Measurements from ENCODE around the gene OPN1MW3. TPM values are rescaled to one million over a fixed set of nuclear protein-coding genes. Genes with fewer than 3 reads are reported as not detected.

The OPN1MW3 gene
- total and polyA plus RNA-seq, 7 donors: not detected

GRCh38 chrX:154307202-154307601 lies 49.8 kb downstream of the OPN1MW3 start:
- DNase-seq (no peak), ATAC-seq (no peak)
- 65 to 74% (median 68%) methylated on average over 6 of the region's 6 CpGs for WGBS, 3 donors
- Histone ChIP-seq H3K27me3 (ENCODE audit: insufficient read depth in 3 of 3, low read length in 2 of 3) (peaks cover 0 to 12% (median 0%) of the 10 kb centered on the region in 3 donors), H3K27ac (no peak overlapping the region), H3K4me3 (no peak overlapping the region), H3K9me3 (no peaks in the 10 kb centered on the region), H3K4me1 (no peaks in the 10 kb centered on the region), H3K36me3 (ENCODE audit: insufficient read depth in 1 of 2, low read depth in 1 of 2) (no peaks in the 10 kb centered on the region)
- intact Hi-C loops (cut with DNase I): no loop called here
- TF ChIP-seq, protein P1, sequence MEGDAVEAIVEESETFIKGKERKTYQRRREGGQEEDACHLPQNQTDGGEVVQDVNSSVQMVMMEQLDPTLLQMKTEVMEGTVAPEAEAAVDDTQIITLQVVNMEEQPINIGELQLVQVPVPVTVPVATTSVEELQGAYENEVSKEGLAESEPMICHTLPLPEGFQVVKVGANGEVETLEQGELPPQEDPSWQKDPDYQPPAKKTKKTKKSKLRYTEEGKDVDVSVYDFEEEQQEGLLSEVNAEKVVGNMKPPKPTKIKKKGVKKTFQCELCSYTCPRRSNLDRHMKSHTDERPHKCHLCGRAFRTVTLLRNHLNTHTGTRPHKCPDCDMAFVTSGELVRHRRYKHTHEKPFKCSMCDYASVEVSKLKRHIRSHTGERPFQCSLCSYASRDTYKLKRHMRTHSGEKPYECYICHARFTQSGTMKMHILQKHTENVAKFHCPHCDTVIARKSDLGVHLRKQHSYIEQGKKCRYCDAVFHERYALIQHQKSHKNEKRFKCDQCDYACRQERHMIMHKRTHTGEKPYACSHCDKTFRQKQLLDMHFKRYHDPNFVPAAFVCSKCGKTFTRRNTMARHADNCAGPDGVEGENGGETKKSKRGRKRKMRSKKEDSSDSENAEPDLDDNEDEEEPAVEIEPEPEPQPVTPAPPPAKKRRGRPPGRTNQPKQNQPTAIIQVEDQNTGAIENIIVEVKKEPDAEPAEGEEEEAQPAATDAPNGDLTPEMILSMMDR (IDR thresholded peaks at IDR 0.05): no peak

DNA sequence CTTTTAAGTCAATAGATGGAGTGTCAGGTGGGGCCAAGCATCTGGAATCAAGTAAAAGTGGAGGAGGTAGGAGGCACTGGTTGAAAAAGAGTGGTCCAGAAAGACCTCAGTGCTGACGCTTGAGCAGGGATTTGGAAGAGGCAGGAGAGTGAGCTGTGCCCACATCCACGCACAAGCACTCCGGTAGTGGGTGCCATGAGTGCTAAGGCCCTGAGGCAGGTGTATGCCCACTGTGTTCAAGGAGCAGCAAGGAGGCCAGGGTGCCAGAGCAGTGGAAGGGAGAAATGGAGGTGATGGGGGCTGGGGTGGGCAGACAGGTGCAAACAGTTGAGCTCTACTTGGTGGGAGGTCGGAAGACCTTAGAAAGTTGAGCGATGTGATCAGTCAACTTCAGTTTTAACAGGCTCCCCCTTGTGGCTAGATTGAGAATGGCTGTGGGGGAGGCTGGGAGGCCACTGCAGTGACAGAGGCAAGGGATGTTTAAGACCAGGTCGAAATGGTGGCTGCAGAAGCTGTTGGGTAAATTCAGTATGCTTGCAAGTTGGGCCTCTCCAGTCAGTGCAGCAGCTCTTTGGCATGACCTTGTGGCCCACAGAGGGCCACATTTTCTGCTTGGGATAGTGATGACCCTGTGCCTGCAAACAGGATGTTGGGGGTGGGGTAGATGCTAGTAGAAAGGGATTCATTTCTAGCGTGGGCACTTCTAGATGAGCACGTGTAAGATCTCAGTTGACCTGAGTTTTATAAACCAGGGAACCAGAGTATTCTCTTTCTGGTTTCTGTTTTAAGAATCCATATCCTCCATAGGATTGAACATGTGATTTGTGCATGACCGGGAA lies 50.9 kb downstream of the OPN1MW3 start:
- Histone ChIP-seq H3K4me3 (no peak overlapping the region), H3K27ac (no peak overlapping the region), H3K27me3 (ENCODE audit: insufficient read depth in 3 of 3, low read length in 2 of 3) (peaks cover 0 to 14% (median 0%) of the 10 kb centered on the region in 3 donors), H3K4me1 (no peaks in the 10 kb centered on the region), H3K36me3 (ENCODE audit: insufficient read depth in 1 of 2, low read depth in 1 of 2) (no peaks in the 10 kb centered on the region), H3K9me3 (no peaks in the 10 kb centered on the region)
- intact Hi-C loops (cut with DNase I): no loop called here
- TF ChIP-seq, protein P1 (IDR thresholded peaks at IDR 0.05): peak; percentile 67
- ATAC-seq (peak; percentile 35 to 76 (median 64)), DNase-seq (peak; percentile 48 to 66)
- WGBS, 3 donors: 45 to 50% (median 50%) methylated on average over 9 of the region's 9 CpGs

- 77 to 90% (median 87%) methylated on average over 15 to 16 of the region's 16 CpGs for WGBS, 3 donors
- Histone ChIP-seq H3K27me3 (ENCODE audit: insufficient read depth in 3 of 3, low read length in 2 of 3) (peaks cover 0 to 19% (median 0%) of the 10 kb centered on the region in 3 donors), H3K27ac (no peak overlapping the region), H3K4me3 (no peak overlapping the region), H3K4me1 (no peaks in the 10 kb centered on the region), H3K36me3 (ENCODE audit: insufficient read depth in 1 of 2, low read depth in 1 of 2) (no peaks in the 10 kb centered on the region), H3K9me3 (no peaks in the 10 kb centered on the region)
- DNase-seq (no peak), ATAC-seq (no peak)
- TF ChIP-seq, protein P1 (IDR thresholded peaks at IDR 0.05): no peak
- intact Hi-C loops (cut with DNase I): no loop called here
Observed at GRCh38 chrX:154309041-154309775, 51.8 kb downstream of the OPN1MW3 start.

DNA sequence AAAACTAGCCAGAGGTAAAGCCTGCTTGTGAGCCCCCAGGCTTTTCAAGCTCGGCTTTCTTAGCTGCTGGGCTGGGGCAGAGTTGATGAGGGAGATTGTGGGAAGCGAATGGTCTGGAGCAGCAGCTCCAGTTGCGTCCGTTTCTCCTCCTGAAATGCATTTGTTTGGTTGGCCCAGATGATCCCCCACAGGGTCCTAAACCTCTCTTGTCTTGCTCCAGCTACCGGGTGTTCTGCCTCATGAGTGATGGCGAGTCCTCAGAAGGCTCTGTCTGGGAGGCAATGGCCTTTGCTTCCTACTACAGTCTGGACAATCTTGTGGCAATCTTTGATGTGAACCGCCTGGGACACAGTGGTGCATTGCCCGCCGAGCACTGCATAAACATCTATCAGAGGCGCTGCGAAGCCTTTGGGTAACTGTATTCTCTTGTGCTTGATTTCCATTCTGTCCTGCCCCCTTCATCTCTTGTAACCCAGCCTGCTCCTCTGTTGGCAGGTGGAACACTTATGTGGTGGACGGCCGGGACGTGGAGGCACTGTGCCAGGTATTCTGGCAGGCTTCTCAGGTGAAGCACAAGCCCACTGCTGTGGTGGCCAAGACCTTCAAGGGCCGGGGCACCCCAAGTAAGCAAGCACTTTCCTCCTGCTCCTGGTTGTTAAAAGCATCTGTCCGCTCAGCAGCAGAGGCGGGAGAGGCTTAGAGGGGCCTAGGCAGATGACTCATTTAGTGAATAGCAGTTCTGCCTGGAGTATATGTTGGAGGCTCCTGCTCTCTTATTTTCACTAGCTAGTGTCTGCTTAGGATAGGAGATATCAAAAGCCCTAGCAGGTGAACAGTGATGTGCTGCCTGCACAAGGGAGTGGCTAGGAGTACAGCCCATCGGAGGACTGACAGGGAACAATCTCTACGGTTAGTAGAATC lies 53.5 kb downstream of the OPN1MW3 start:
- H3K9me3 ChIP-seq: no peaks in the 10 kb centered on the region
- intact Hi-C loops (cut with DNase I): no loop called here
- DNase-seq (no peak), ATAC-seq (no peak)
- no peaks in the 10 kb centered on the region for H3K36me3 ChIP-seq (ENCODE audit: insufficient read depth in 1 of 2, low read depth in 1 of 2)
- 69 to 77% (median 75%) methylated on average over 17 to 19 of the region's 19 CpGs for WGBS, 3 donors
- peaks cover 0 to 24% (median 0%) of the 10 kb centered on the region in 3 donors for H3K27me3 ChIP-seq (ENCODE audit: insufficient read depth in 3 of 3, low read length in 2 of 3)
- H3K27ac ChIP-seq: no peak overlapping the region
- TF ChIP-seq, protein P1 (IDR thresholded peaks at IDR 0.05): no peak
- no peak overlapping the region for H3K4me3 ChIP-seq
- no peaks in the 10 kb centered on the region for H3K4me1 ChIP-seq
